Mucosa of gallbladder (tissue), 1 donor: Measurements from ENCODE around the gene HYCC1. TPM values are rescaled to one million over a fixed set of nuclear protein-coding genes. Genes with fewer than 3 reads are reported as not detected.
"Not testable (repeated sequence)": the region's sequence is repeated elsewhere in the genome, so short reads cannot be mapped to it uniquely, and the experiment has no call there.

Experiments
- DNase-seq: peaks from one replicate; pipeline ENCODE4 v3.0.0-alpha.2; 2020; ENCODE audit warnings: low spot score
- total RNA-seq: library from RNA; stranded (reverse); gene quantifications from one replicate; pipeline ENCODE4 v1.2.1, GENCODE V29; 2021
- donor health status: DM: no; HTN: no; CAD: no.

HYCC1 gene
- total RNA-seq, 1 donor from 2014 or later: 20.5 TPM

GRCh38 chr7:22985436-22985835, 28.5 kb downstream of the HYCC1 start:
- DNase-seq: no peak

- DNase-seq: no peak
Measured at GRCh38 chr7:22983257-22983855, 30.6 kb downstream of the HYCC1 start.

GRCh38 chr7:22980422-22980821, 33.5 kb downstream of the HYCC1 start:
- no peak for DNase-seq

GRCh38 chr7:22979861-22980260, 34.1 kb downstream of the HYCC1 start:
- DNase-seq: no peak

GRCh38 chr7:22979251-22979650, 34.7 kb downstream of the HYCC1 start:
- no peak for DNase-seq

- DNase-seq: not testable (repeated sequence)
Measured at GRCh38 chr7:22974636-22975035, 39.3 kb downstream of the HYCC1 start.

GRCh38 chr7:22972207-22972606, 41.7 kb downstream of the HYCC1 start:
- no peak for DNase-seq

GRCh38 chr7:22969010-22969431, 44.9 kb downstream of the HYCC1 start:
- DNase-seq: no peak

Other genes starting within 250 kb of the HYCC1 start
- 345 TPM for gene TOMM7, start 191.3 kb downstream of the HYCC1 start, total RNA-seq
- gene KLHL7, start 91.7 kb upstream of the HYCC1 start, total RNA-seq: 29.9 TPM
- 37.4 TPM for gene NUP42, start 167.9 kb upstream of the HYCC1 start, total RNA-seq
- gene GPNMB, start 232.6 kb upstream of the HYCC1 start, total RNA-seq: 72.4 TPM